Stimulated activated CD8-positive, alpha-beta memory T cell treated with anti-CD3 and anti-CD28 coated beads, Interleukin-7, amount 100 ng/mL, for 4 hours (primary cell): ENCODE data around the gene LORICRIN.

ENCODE experiments used
- DNase-seq, 2 donors: peaks; one replicate each; pipeline ENCODE4 v3.0.0-alpha.2; 2020; ENCODE audit warnings: low read depth in 2 of 2

The LORICRIN gene

DNA sequence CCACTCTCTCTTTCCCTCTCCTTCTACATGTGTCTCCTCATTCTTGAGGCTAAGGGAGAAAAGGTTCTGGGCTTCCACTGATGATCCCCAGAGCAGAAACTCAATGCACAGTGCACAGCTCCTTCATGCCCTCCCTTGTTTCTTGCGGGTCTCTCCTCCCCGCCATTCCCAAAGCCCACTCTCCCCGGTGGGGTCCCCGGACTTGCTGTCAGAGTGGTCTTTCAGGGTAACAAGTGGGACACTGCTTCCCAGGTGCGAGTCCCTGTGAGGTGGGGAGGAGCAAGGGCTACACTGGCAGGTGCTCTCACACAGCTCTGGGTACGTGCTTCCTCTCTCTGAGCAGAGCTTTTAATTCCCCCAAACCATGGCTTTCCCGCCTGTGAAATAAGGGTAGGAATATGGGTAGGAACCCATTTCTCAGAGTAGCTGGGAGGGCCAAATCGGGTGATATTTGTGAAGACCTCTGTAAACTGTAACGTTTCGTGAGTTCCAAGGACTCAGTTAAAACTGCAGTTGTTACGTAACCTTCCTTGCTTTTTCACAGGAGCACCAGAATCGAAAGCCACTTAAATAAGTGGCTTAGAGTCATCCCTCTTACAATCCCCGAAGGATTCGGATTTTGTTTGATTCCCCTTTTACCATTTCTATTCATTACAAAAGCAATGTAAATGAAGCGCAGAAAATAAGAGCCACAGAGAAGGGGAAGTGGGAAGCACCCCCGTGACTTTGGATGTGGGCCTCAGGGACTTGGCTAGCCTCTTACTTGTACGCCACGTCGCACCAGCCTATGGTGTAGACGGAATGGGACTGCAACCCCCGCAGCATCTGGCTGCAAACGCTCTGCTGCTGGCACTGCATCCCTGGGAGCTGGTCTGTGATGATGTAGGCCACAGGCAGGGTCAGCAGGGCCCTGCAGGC, 47.1 kb downstream of the LORICRIN start:
- no peak for DNase-seq

- DNase-seq = no peak
Observed at GRCh38 chr1:153307221-153307600, 47.7 kb downstream of the LORICRIN start.

GRCh38 chr1:153308540-153308939, 49.1 kb downstream of the LORICRIN start:
- DNase-seq = no peak

GRCh38 chr1:153309441-153309840, 50.0 kb downstream of the LORICRIN start:
- no peak for DNase-seq

GRCh38 chr1:153310526-153310925, 51.0 kb downstream of the LORICRIN start:
- no peak for DNase-seq
